NK-92 (cell line): ENCODE measurements around the gene RBM10.
A peak's percentile ranks its signal among the peaks of the same experiment; 100 is the strongest.

Experiments
- DNase-seq: peaks from one replicate; lab custom pipeline; 2025; ENCODE audit not compliant: unreplicated experiment; lab: John Stamatoyannopoulos, UW

RBM10 gene

GRCh38 chrX:47217852-47218279 lies 72.8 kb downstream of the RBM10 start:
- DNase-seq, result peak; percentile 78

- no peak for DNase-seq
Measured at GRCh38 chrX:47218280-47218919, 73.4 kb downstream of the RBM10 start, which contains the start of gene CDK16. Gene CDK16 (plus strand): TSS chrX:47218681. CDS start chrX:47223558, 4,877 bp downstream.

- DNase-seq, result no peak
Measured at GRCh38 chrX:47218920-47219815, 74.1 kb downstream of the RBM10 start.

- no peak for DNase-seq
Measured at GRCh38 chrX:47221756-47222155, 76.7 kb downstream of the RBM10 start.

GRCh38 chrX:47222751-47223350 lies 77.8 kb downstream of the RBM10 start:
- DNase-seq, result no peak

GRCh38 chrX:47223476-47224250 lies 78.6 kb downstream of the RBM10 start:
- no peak for DNase-seq

- no peak for DNase-seq
Measured at GRCh38 chrX:47224266-47224895, 79.4 kb downstream of the RBM10 start.

- no peak for DNase-seq
Measured at GRCh38 chrX:47224896-47225290, 79.9 kb downstream of the RBM10 start.

GRCh38 chrX:47226071-47226470 lies 81.0 kb downstream of the RBM10 start:
- DNase-seq, result no peak

GRCh38 chrX:47226531-47227333 lies 81.7 kb downstream of the RBM10 start:
- no peak for DNase-seq

- no peak for DNase-seq
Measured at GRCh38 chrX:47227334-47227583, 82.2 kb downstream of the RBM10 start.

- DNase-seq, result no peak
Measured at GRCh38 chrX:47228550-47229270, 83.7 kb downstream of the RBM10 start.

- no peak for DNase-seq
Measured at GRCh38 chrX:47229427-47229826, 84.4 kb downstream of the RBM10 start.

- DNase-seq, result no peak
Measured at GRCh38 chrX:47230136-47230868, 85.3 kb downstream of the RBM10 start.

GRCh38 chrX:47231167-47231566 lies 86.1 kb downstream of the RBM10 start:
- DNase-seq, result no peak

- no peak for DNase-seq
Measured at GRCh38 chrX:47232197-47232802, 87.3 kb downstream of the RBM10 start.

- no peak for DNase-seq
Measured at GRCh38 chrX:47232803-47233332, 87.8 kb downstream of the RBM10 start, which contains the start of gene USP11. Gene USP11 (plus strand): TSS chrX:47233009. CDS start chrX:47233044, 35 bp downstream.
